Activated T-helper 17 cell treated with anti-CD3 and anti-CD28 coated beads, Interleukin-2, amount 50 U/mL, for 72 hours (primary cell): ENCODE measurements around the gene CFAP46. TPM values are rescaled to one million over a fixed set of nuclear protein-coding genes. Genes with fewer than 3 reads are reported as not detected.
"Not testable (repeated sequence)": the region's sequence is repeated elsewhere in the genome, so short reads cannot be mapped to it uniquely, and the experiment has no call there.

Experiments used
- ATAC-seq: fragments of 150-1000 bp; cut with Tn5 transposase; replicated peaks from 2 replicates; pipeline ENCODE4 v1.10.0; 2021; ENCODE audit warnings: mild to moderate bottlenecking, moderate library complexity
- H3K27ac Mint-ChIP-seq: one replicate; pipeline ENCODE4 v1.8.0; 2022; ENCODE audit warnings: mixed read lengths
- H3K27me3 Mint-ChIP-seq: one replicate; pipeline ENCODE4 v1.8.0; 2022; ENCODE audit warnings: mixed read lengths
- H3K36me3 Mint-ChIP-seq: one replicate; pipeline ENCODE4 v1.8.0; 2022; ENCODE audit warnings: low read depth, mild to moderate bottlenecking, mixed read lengths
- H3K4me1 Mint-ChIP-seq: one replicate; pipeline ENCODE4 v1.8.0; 2022; ENCODE audit warnings: mixed read lengths
- H3K4me3 Mint-ChIP-seq: one replicate; pipeline ENCODE4 v1.8.0; 2022; ENCODE audit warnings: mild to moderate bottlenecking, mixed read lengths
- H3K9me3 Mint-ChIP-seq: one replicate; pipeline ENCODE4 v1.8.0; 2022; ENCODE audit warnings: mixed read lengths
- total RNA-seq, 2 donors: library from RNA; stranded (reverse); gene quantifications; one replicate each; pipeline ENCODE4 v1.2.3, GENCODE V29; 2022

Gene CFAP46
- total RNA-seq, 2 donors from 2014 or later, result not detected

DNA sequence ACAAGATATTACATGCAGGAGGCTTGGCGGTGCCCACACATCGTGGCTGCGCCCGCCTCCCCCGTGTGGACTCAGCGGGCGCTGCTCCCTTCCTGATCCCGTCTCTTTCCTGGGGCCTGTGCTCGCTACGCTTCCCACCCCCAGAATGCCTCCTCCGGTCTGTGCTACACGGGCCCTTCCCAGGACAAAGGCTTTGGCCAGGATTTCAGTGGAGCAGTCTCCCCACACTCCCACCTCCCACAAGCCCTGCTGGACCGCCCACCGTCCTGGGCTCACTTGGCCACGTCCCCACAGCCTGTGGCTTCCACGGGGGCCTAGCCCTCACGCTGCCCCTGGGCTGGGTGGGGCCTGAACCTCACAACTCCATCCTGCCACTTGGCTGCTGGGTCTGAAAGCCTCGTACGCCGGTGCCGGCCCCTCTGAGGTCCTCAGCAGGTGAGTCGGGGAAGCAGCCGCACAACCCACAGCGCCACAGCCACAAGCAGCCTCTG lies 17.3 kb downstream of the CFAP46 start:
- ATAC-seq, result no peak
- no peaks in the 10 kb centered on the region for H3K36me3 Mint-ChIP-seq
- H3K9me3 Mint-ChIP-seq, result no peaks in the 10 kb centered on the region
- H3K27ac Mint-ChIP-seq, result no peak overlapping the region
- no peaks in the 10 kb centered on the region for H3K4me1 Mint-ChIP-seq
- H3K4me3 Mint-ChIP-seq, result no peak overlapping the region
- H3K27me3 Mint-ChIP-seq, result no peaks in the 10 kb centered on the region

DNA sequence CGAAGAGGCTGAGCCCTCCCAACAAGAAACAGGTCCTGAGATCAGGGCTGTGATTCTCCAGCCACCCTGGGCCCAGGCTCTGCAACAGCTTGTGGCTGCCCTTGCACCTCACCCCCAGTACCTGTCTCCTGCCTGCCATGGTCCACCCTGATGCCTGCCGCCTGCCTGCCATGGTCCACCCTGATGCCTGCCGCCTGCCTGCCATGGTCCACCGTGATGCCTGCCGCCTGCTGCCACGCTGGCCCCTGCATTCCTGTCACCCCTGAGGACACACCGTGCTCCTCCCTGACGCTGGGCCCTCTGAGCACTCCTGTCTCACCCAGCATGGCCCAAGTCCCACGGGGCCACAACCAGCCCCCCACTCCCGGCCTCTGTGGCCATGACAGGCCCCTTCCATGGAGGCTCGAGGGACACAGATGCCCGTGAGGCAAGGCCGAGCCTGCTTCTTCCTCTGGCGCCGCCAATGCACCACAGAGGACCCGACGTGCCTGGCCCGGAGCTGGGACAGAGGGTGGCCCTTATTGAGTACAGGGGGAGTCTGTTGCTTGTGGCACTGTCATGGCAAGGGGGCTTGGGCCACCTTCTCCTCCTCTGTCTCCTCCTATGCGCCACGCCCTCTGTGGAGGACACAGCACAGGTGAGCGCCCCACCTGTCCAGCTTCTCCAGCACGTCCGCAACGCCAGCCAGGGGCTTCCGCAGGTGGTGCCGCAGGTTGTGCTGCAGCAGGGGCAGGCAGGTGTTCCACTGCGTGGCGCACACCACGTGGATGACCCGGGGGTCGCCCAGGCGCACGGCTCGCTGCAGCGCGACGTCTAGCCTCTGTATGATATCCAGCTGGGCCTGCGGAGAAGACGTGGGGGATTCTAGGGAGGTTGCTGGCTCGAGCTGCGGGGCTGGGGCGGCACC lies 18.1 kb downstream of the CFAP46 start:
- Mint-ChIP-seq H3K9me3 (no peaks in the 10 kb centered on the region), H3K4me3 (no peak overlapping the region), H3K36me3 (no peaks in the 10 kb centered on the region), H3K27me3 (no peaks in the 10 kb centered on the region), H3K27ac (no peak overlapping the region), H3K4me1 (no peaks in the 10 kb centered on the region)
- no peak for ATAC-seq

DNA sequence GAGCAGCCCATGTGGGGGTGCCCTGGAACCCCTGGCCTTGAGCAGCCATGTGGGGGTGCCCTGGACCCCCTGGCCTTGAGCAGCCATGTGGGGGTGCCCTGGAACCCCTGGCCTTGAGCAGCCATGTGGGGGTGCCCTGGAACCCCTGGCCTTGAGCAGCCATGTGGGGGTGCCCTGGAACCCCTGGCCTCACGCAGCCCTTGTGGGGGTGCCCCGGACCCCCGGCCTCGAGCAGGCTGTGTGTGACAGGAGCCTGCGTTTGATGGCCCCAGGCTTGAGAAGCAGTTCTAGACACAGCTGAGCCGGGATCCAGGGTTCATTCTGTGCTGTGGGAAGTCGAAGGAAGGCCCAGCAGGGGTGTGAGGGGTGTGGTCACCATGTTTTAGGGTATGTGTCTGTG lies 19.0 kb downstream of the CFAP46 start:
- H3K36me3 Mint-ChIP-seq, H3K27me3 Mint-ChIP-seq, ATAC-seq, H3K9me3 Mint-ChIP-seq, H3K4me1 Mint-ChIP-seq, H3K4me3 Mint-ChIP-seq, H3K27ac Mint-ChIP-seq: not testable (repeated sequence)

DNA sequence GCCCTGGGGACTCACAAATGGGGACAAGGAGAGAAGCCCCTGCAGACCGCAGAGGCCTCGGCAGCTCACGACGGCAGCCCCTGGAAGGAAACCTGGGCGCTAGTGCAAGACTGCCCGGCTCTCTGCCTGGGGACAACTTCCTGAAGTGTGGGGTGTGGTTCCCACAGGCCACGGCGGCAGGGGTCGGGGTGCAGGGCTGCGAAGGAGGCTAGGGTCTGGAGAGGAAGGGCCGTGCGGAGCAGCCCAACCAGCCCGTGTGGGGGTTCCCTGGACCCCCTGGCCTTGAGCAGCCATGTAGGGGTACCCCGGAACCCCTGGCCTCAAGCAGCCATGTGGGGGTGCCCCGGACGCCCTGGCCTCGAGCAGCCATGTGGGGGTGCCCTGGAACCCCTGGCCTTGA lies 19.5 kb downstream of the CFAP46 start:
- Mint-ChIP-seq H3K9me3 (no peaks in the 10 kb centered on the region), H3K27me3 (no peaks in the 10 kb centered on the region), H3K4me3 (no peak overlapping the region), H3K4me1 (no peaks in the 10 kb centered on the region), H3K36me3 (no peaks in the 10 kb centered on the region), H3K27ac (no peak overlapping the region)
- ATAC-seq, result no peak

DNA sequence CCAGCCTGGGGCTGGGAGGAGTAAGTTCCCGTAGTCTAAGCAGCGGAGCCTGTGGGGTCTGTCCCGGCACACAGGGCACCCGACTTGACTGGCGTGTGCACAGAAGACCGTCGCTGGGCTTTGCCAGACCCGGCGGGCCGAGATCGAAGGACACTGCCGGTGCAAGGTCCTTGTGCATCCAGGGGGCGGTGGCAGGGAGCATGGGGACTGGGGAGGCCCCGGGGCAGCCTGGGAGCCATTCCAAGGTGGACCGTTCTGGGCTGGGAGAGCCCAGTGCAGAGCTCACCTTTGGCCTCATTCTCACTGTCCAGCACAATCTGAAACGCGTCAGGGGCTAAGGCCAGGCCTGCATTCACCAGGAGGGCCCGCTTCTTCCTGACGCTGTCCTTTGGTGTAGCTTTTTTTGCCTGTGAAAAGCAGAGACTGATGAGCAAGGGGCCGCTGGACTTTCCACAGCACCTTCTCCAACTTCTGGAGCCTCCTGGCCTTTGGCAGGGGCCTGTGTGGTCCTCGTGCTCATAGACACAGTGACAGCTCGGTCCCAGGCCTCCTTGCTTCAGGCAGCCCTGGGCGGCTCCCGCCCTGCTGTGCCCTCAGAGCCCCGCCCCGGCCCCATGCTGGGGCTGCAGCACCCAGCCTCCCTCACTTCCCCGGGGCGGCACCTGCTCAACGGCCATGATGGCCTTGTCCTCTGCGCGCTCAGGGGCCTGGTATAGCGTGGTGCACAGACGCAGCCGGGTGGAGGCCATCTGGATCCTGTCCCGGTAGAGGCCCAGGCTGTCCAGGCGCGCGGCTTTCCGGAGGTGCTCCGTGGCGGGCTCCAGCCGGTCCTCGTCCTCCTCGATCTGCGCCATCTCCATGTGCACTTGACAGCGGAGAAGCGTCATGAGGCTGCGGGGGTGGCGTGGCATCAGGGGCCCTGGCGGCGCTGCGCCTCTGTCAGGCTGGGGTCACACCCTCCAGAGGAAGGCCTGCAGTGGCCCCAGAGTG lies 20.3 kb downstream of the CFAP46 start:
- no peak overlapping the region for H3K27ac Mint-ChIP-seq
- no peak for ATAC-seq
- no peak overlapping the region for H3K4me3 Mint-ChIP-seq
- no peaks in the 10 kb centered on the region for H3K9me3 Mint-ChIP-seq
- no peaks in the 10 kb centered on the region for H3K27me3 Mint-ChIP-seq
- no peaks in the 10 kb centered on the region for H3K36me3 Mint-ChIP-seq
- no peaks in the 10 kb centered on the region for H3K4me1 Mint-ChIP-seq

DNA sequence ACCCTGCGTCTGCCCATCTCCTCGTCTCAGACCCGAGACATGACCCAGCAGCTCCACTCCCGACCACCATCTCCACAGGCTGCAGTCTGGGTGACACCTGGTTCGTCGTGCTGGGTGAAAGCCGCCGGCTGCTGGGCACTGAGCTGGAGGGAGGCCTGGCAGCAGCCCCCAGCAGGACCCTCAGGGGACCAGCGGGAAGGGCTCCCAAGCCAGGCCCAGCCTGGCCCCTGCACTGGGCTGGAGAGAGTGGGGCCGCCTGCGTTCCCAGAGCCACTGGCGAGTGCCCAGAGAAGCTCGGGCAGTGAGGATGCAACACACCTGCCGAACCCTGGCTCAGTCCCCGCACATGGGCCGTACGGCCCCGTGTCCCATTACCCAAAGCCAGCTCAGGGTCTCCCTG lies 21.3 kb downstream of the CFAP46 start:
- no peaks in the 10 kb centered on the region for H3K4me1 Mint-ChIP-seq
- H3K27ac Mint-ChIP-seq, result no peak overlapping the region
- no peaks in the 10 kb centered on the region for H3K27me3 Mint-ChIP-seq
- no peak overlapping the region for H3K4me3 Mint-ChIP-seq
- ATAC-seq, result no peak
- no peaks in the 10 kb centered on the region for H3K36me3 Mint-ChIP-seq
- no peaks in the 10 kb centered on the region for H3K9me3 Mint-ChIP-seq

DNA sequence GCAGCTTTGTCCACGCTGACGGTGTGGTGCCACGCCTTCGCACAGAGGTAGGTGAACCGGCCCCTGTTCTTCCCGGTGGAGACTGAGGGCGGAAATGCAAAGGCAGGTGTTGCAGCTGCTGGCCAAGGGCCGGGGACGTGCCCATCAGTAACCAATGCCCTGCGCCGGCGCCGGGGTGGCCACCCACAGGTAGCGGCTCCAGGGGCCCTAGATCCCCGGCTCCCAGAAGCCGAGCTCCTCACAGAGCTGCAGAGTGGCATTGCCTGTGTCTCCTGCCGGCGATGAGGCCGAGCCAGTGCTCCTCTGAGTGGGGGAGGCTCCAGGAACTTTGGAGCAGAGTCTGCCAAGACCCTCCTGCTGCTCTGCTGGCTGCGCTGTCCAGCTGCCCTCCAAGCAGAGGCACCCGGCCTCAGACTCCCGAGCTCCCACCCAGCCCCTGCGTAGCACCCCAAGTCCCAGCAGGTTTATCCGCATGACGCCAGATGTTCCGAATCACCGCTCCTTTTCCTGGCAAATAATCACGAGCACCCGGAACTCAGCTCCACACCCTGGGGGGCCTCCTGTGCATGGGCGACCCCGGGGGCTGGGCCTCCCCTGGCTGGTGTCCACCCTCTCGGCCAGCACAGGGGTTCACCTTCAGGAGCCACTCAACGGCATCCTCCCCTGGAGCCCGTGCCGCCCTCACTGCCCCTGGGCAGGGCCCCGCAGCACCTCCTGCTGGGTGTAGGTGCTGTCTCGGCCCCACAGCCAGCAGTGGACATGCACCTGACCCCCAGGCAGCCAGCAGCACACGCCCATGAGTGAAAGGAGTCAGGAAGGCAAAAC lies 22.1 kb downstream of the CFAP46 start:
- ATAC-seq, result no peak
- Mint-ChIP-seq H3K27ac (no peak overlapping the region), H3K36me3 (no peaks in the 10 kb centered on the region), H3K4me3 (no peak overlapping the region), H3K27me3 (no peaks in the 10 kb centered on the region), H3K9me3 (no peaks in the 10 kb centered on the region), H3K4me1 (no peaks in the 10 kb centered on the region)

DNA sequence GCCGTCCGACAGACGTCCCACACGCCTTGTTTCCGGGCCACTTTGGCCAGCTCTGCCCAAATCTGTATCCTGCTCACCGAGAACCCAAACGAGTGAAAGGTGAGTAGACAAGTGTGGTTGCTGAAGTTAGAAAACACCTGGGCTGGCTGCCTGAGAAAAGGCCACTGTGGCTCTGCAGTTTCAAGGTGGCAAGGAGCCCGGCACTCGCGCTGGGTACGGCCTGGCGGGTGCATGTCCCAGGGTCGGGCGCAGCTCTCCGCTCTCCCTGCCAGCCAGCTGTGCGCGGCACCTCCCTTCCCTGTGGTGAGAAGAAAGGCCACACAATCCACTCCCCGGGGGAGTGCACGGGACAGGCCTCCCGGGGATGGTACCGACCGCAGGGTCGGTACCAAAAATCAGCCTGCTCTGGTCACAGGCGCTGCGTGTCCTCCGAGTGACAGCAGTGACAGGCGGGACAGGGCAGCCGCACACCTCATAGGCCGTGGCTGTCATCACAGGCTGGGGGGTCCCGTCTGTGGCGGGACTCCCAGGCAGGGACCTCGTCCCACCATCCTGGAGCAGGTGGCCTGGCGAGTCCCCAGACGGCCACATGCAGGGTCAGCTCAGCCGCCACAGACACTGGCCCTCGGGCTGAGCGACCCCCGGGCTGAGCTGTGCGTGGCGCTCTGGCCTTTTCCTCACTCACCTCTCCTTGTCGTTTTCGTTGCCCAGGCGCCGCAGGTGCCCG lies 22.8 kb downstream of the CFAP46 start:
- no peaks in the 10 kb centered on the region for H3K27me3 Mint-ChIP-seq

DNA sequence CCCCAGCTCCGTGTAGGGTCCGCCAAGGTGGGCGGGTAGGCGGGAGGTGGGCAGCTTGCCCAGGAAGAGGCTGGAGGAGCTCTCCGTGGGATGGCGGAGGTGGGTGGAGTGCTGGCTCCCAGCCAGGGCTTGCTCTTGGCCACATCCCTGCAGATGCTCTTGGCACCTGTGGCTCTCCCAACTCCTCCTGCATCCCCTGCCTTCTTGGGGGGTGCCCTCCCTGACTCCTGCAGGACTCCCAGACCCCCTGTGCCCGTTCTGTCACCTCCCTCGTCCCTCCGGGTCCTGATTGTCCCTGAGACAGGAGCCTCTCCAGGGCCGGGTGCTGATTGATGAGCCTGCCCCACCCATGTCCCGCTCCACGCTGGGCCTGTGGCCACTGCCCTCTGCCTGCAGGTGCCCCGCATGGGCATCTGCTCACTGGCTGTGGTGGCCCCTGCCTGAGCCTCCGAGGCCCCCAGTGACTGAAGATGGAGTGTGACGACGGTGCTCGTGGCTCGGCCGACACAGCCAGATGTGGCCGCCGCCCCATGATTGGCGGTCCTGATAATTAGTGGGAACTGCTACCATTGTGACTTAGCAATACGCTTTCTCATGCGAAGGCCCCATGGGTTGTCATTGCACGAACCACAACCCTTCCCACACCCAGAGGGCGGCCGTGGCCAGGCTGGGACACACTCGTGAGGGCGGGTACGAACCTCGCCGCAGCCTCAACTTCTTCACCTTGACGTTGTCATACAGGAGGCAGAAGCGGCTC lies 23.6 kb downstream of the CFAP46 start:
- Mint-ChIP-seq H3K36me3 (no peaks in the 10 kb centered on the region), H3K9me3 (no peaks in the 10 kb centered on the region), H3K4me3 (no peak overlapping the region), H3K27me3 (no peaks in the 10 kb centered on the region), H3K4me1 (no peaks in the 10 kb centered on the region), H3K27ac (no peak overlapping the region)
- no peak for ATAC-seq

More for the DNA sequence above, 22.8 kb downstream of the CFAP46 start:
- no peak overlapping the region for H3K27ac Mint-ChIP-seq
- H3K36me3 Mint-ChIP-seq, result no peaks in the 10 kb centered on the region
- H3K4me3 Mint-ChIP-seq, result no peak overlapping the region
- no peaks in the 10 kb centered on the region for H3K9me3 Mint-ChIP-seq
- ATAC-seq, result no peak
- no peaks in the 10 kb centered on the region for H3K4me1 Mint-ChIP-seq

DNA sequence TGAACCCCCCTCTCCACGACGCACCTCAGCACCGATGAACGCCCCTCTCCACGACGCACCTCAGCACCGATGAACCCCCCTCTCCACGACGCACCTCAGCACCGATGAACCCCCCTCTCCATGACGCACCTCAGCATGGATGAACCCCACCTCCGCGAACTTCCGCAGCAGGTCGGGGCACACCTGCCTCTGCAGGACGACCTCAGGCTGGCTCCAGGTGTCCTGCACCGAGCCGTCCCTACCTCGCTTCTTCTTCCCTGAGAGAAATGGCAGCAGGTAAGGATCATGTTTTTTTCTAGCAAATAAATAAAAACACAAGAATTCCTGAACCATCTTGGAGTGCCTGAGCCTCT lies 24.1 kb downstream of the CFAP46 start:
- Mint-ChIP-seq H3K9me3 (no peaks in the 10 kb centered on the region), H3K4me1 (no peaks in the 10 kb centered on the region), H3K27me3 (no peaks in the 10 kb centered on the region), H3K36me3 (no peaks in the 10 kb centered on the region), H3K4me3 (no peak overlapping the region), H3K27ac (no peak overlapping the region)
- no peak for ATAC-seq

DNA sequence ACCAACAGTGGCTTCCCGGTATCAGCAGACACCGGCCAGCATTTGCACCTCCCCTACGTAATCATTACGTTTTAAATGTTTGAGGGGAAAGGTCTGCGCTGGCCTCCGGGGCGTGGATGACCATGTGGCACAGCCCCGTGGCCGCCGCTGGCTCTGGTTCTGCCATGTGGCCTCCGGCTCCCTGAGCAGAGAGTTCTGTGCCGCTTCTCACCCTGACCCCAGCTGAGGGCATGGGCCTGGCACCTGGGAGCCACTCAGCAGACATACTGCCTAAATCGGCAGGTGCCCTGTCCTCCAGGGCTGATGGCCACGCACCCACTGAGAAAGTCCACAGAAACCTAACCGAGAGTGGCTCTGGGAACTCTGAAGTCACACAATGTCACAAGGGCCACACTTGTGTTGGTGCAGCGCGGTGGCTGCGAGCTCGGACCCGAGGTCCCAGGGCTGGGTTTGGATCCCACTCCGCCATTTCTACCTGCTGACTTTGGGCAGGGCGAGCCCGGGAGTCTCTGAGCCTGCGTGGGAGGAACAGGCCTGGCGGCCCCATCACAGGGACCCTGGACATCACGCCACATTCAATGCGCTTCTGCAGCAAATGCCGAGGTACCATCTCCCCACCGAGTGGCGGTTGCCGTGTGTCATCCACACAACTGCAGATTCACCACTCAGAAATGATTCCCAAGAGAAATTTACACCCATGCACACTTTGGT lies 25.3 kb downstream of the CFAP46 start:
- Mint-ChIP-seq H3K36me3 (no peaks in the 10 kb centered on the region), H3K9me3 (no peaks in the 10 kb centered on the region), H3K4me1 (no peaks in the 10 kb centered on the region), H3K4me3 (no peak overlapping the region), H3K27me3 (peaks cover 4% of the 10 kb centered on the region), H3K27ac (no peak overlapping the region)
- no peak for ATAC-seq

DNA sequence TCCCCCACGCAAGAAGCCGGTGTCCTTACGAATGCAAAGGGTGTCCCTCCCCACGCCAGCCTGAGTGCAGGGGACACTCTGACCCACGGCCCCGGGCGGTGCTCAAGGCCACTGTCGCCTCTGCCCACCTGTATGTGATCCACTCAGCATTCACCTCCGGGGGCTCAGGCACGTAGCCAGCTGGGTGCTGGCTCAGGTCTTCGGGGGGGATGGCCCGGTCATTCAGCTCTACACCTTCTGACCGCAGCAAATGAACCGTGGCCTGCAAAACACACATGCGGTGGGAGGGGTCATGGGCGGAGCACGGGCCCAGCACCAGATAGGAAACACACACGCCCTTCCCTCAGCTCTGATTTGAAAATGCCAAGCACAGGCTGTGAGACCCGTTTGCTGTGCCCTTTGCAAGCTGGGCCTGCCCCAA lies 25.9 kb downstream of the CFAP46 start:
- no peak for ATAC-seq
- peaks cover 5% of the 10 kb centered on the region for H3K27me3 Mint-ChIP-seq
- no peak overlapping the region for H3K27ac Mint-ChIP-seq
- no peak overlapping the region for H3K4me3 Mint-ChIP-seq
- H3K9me3 Mint-ChIP-seq, result no peaks in the 10 kb centered on the region
- no peaks in the 10 kb centered on the region for H3K36me3 Mint-ChIP-seq
- H3K4me1 Mint-ChIP-seq, result no peaks in the 10 kb centered on the region
